ENCODE measurements around the gene IL36B.
A peak's percentile ranks its signal among the peaks of the same experiment; 100 is the strongest.

IL36B gene

GRCh38 chr2:113041871-113042270 is 10.8 kb downstream of the IL36B start:
- Mint-ChIP-seq H3K27ac (no peak overlapping the region), H3K36me3 (no peaks in the 10 kb centered on the region), H3K4me1 (peaks cover 4% of the 10 kb centered on the region), H3K9me3 (peaks cover 3% of the 10 kb centered on the region), H3K27me3 (peaks cover 22% of the 10 kb centered on the region), H3K4me3 (no peak overlapping the region)
- no peak for ATAC-seq

GRCh38 chr2:113039719-113040118 is 12.9 kb downstream of the IL36B start:
- Mint-ChIP-seq H3K36me3 (no peaks in the 10 kb centered on the region), H3K27me3 (peaks cover 33% of the 10 kb centered on the region), H3K4me1 (peaks cover 4% of the 10 kb centered on the region), H3K27ac (no peak overlapping the region), H3K4me3 (no peak overlapping the region), H3K9me3 (peaks cover 3% of the 10 kb centered on the region)
- no peak for ATAC-seq

- Mint-ChIP-seq H3K36me3 (no peaks in the 10 kb centered on the region), H3K4me1 (peaks cover 4% of the 10 kb centered on the region), H3K27me3 (peaks cover 33% of the 10 kb centered on the region), H3K27ac (no peak overlapping the region), H3K4me3 (no peak overlapping the region), H3K9me3 (peaks cover 3% of the 10 kb centered on the region)
- no peak for ATAC-seq
These were observed 13.5 kb downstream of the IL36B start for GRCh38 chr2:113039158-113039557.

DNA sequence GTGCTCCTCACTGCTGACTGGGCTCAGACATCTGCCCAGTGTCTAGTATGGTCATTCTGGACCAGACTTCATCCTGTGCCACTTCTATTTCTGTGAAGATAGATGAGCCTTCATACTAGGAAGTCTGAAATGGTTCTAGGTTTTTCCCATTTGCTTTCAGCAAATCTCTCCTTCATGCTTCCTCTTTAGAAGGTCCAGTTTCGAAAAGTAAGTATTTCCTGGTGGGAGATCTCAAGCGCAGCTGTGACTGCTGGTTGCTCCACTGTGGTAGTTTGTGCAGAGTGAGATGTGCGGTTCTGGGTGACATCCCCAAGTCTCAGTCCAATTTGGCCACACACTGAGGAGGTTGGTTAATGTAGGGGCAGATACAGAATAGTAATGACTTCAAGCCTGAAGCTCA is 14.4 kb downstream of the IL36B start:
- no peak overlapping the region for H3K4me3 Mint-ChIP-seq
- H3K9me3 Mint-ChIP-seq: peaks cover under 1% of the 10 kb centered on the region
- H3K27me3 Mint-ChIP-seq: peaks cover 33% of the 10 kb centered on the region
- peaks cover 4% of the 10 kb centered on the region for H3K4me1 Mint-ChIP-seq
- H3K27ac Mint-ChIP-seq: no peak overlapping the region
- ATAC-seq: no peak
- no peaks in the 10 kb centered on the region for H3K36me3 Mint-ChIP-seq

- Mint-ChIP-seq H3K27ac (no peak overlapping the region), H3K27me3 (peaks cover 33% of the 10 kb centered on the region), H3K4me1 (peaks cover 4% of the 10 kb centered on the region), H3K36me3 (no peaks in the 10 kb centered on the region), H3K4me3 (no peak overlapping the region), H3K9me3 (no peaks in the 10 kb centered on the region)
- ATAC-seq: no peak
These were observed 15.9 kb downstream of the IL36B start for GRCh38 chr2:113036763-113037162.

- Mint-ChIP-seq H3K27ac (no peak overlapping the region), H3K36me3 (no peaks in the 10 kb centered on the region), H3K4me1 (peaks cover 4% of the 10 kb centered on the region), H3K27me3 (peaks cover 41% of the 10 kb centered on the region), H3K4me3 (no peak overlapping the region), H3K9me3 (no peaks in the 10 kb centered on the region)
- no peak for ATAC-seq
These were observed 18.7 kb downstream of the IL36B start for GRCh38 chr2:113034016-113034415.

DNA sequence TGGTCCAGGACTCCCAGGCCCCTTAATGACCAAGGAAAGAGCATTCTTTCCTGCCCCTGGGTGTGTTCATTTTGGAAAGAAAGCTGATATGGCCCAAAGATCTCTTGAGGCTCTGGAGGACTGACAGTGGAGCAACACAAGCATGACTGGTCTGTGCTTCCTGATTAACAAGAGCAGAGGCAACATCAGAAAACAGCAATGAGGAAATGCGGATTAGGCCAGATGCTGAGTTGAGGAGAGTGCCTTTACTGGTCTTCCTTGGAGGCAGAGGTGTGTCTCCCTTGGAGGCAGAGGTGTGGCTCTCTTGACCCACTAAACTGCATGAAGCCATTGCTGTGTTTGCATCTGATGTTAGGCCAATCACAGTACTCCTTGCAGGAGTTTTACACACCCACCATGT is 19.9 kb downstream of the IL36B start:
- H3K27ac Mint-ChIP-seq: no peak overlapping the region
- no peaks in the 10 kb centered on the region for H3K36me3 Mint-ChIP-seq
- peaks cover 32% of the 10 kb centered on the region for H3K27me3 Mint-ChIP-seq
- no peak overlapping the region for H3K4me3 Mint-ChIP-seq
- no peak for ATAC-seq
- no peaks in the 10 kb centered on the region for H3K9me3 Mint-ChIP-seq
- H3K4me1 Mint-ChIP-seq: no peaks in the 10 kb centered on the region

DNA sequence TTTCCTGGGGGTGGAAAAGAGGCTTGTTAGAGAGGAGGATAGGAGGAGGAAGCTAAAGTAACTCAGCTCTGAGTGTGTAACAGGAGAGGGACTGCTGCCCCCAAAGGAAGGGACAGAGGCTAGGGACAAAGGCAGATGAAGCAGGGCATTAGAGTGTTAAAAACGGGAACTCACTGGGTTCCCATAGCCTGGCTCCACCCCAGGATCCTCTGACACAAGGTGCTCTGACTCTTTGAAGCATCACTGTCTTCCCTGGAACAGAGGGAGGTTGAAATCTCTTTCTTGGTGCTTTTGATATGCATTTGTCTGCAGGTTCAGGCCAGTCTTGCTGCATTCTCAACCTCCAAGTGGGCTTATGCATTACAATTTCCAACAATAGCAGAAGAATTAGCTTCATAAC is 24.6 kb downstream of the IL36B start:
- no peaks in the 10 kb centered on the region for H3K36me3 Mint-ChIP-seq
- ATAC-seq: no peak
- no peaks in the 10 kb centered on the region for H3K9me3 Mint-ChIP-seq

GRCh38 chr2:113027691-113028090 is 25.0 kb downstream of the IL36B start:
- Mint-ChIP-seq H3K36me3 (no peaks in the 10 kb centered on the region), H3K4me1 (peaks cover 10% of the 10 kb centered on the region), H3K9me3 (no peaks in the 10 kb centered on the region), H3K27ac (no peak overlapping the region), H3K4me3 (no peak overlapping the region), H3K27me3 (peaks cover 51% of the 10 kb centered on the region)
- no peak for ATAC-seq

More for the DNA sequence above, 24.6 kb downstream of the IL36B start:
- H3K27ac Mint-ChIP-seq: no peak overlapping the region
- no peak overlapping the region for H3K4me3 Mint-ChIP-seq
- H3K4me1 Mint-ChIP-seq: peaks cover 10% of the 10 kb centered on the region
- peaks cover 50% of the 10 kb centered on the region for H3K27me3 Mint-ChIP-seq

- no peak overlapping the region for H3K27ac Mint-ChIP-seq
- peak; percentile 88 for ATAC-seq
- H3K4me3 Mint-ChIP-seq: no peak overlapping the region
- no peaks in the 10 kb centered on the region for H3K9me3 Mint-ChIP-seq
- no peaks in the 10 kb centered on the region for H3K36me3 Mint-ChIP-seq
- H3K4me1 Mint-ChIP-seq: peaks cover 10% of the 10 kb centered on the region
- H3K27me3 Mint-ChIP-seq: peaks cover 56% of the 10 kb centered on the region
These were observed 26.9 kb downstream of the IL36B start for GRCh38 chr2:113025737-113026136.

GRCh38 chr2:113024764-113025163 is 27.9 kb downstream of the IL36B start:
- Mint-ChIP-seq H3K27ac (no peak overlapping the region), H3K4me1 (peaks cover 10% of the 10 kb centered on the region), H3K4me3 (no peak overlapping the region), H3K27me3 (peaks cover 52% of the 10 kb centered on the region), H3K9me3 (peaks cover 2% of the 10 kb centered on the region), H3K36me3 (peaks cover 3% of the 10 kb centered on the region)
- ATAC-seq: no peak

- H3K27me3 Mint-ChIP-seq: peaks cover 64% of the 10 kb centered on the region
- ATAC-seq: peak; percentile 55
- H3K4me3 Mint-ChIP-seq: no peak overlapping the region
- no peak overlapping the region for H3K27ac Mint-ChIP-seq
- H3K9me3 Mint-ChIP-seq: peaks cover 17% of the 10 kb centered on the region
- peaks cover 19% of the 10 kb centered on the region for H3K36me3 Mint-ChIP-seq
- H3K4me1 Mint-ChIP-seq: peaks cover 10% of the 10 kb centered on the region
These were observed 31.4 kb downstream of the IL36B start for GRCh38 chr2:113021312-113021711.

DNA sequence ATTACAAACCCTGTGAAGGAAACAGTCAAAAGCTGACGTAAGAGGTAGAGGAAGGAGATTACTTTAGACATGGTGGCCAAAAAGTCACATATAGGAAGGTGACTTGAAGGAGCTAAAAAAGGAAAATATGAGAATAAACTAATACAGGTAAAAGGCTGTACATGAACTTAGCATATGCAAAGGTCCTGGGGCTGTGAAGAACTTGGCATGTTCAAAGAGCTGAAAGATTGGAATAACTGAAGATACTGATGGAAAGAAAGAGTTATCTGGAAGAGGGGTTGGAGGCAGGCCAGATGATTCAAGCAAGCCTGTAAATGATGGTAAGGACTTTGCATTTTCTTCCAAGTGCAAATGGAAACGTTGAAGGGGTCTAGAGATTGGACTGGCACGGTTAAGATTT is 34.2 kb downstream of the IL36B start:
- H3K36me3 Mint-ChIP-seq: peaks cover 19% of the 10 kb centered on the region
- peaks cover 63% of the 10 kb centered on the region for H3K27me3 Mint-ChIP-seq
- H3K4me3 Mint-ChIP-seq: no peak overlapping the region
- no peak overlapping the region for H3K27ac Mint-ChIP-seq
- no peaks in the 10 kb centered on the region for H3K4me1 Mint-ChIP-seq
- no peak for ATAC-seq
- H3K9me3 Mint-ChIP-seq: peaks cover 17% of the 10 kb centered on the region

DNA sequence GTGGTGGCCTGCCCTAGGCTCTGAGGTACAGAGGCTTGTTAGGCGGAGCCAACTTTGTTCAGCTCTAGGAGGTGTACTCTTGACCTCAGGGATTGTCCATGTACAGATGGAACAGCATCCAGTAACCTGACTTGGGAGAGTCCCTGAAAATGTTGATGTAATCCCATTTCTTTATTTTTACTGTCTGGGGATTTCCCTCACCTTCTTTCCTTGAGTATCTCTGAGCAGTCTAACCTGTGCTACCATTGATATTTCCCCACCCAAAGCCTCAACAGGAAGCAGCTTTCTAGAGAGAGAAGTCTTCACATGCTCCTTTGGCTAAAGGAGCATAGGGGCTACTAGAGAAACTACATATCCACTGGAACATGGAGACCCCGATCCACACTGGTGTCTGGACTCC is 37.0 kb downstream of the IL36B start:
- no peak overlapping the region for H3K4me3 Mint-ChIP-seq
- peaks cover 19% of the 10 kb centered on the region for H3K36me3 Mint-ChIP-seq
- peaks cover 17% of the 10 kb centered on the region for H3K9me3 Mint-ChIP-seq
- no peaks in the 10 kb centered on the region for H3K4me1 Mint-ChIP-seq
- H3K27me3 Mint-ChIP-seq: peaks cover 78% of the 10 kb centered on the region
- no peak overlapping the region for H3K27ac Mint-ChIP-seq
- no peak for ATAC-seq

DNA sequence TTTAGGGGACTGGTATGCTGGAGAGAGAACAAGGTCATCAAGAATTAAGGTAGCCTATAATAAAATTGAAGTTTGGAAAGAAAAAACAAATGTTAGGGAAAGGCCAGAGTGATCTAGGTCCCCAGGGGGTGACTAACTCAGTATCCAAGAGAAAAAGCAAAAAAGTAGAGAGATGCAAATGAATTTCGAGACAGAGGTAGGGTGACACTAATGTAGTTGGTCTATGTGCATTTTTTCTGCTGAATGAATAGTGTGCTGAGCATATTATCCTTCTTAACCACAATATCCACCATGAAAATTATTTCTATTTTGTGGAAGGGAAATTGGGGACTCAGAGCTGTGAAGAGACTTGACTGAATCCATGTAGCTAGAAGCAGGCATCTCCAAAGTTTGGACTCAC is 37.6 kb downstream of the IL36B start:
- Mint-ChIP-seq H3K4me3 (no peak overlapping the region), H3K27me3 (peaks cover 83% of the 10 kb centered on the region), H3K27ac (no peak overlapping the region), H3K4me1 (no peaks in the 10 kb centered on the region), H3K9me3 (peaks cover 17% of the 10 kb centered on the region), H3K36me3 (peaks cover 19% of the 10 kb centered on the region)
- ATAC-seq: no peak

- H3K36me3 Mint-ChIP-seq: peaks cover 12% of the 10 kb centered on the region
- no peak overlapping the region for H3K27ac Mint-ChIP-seq
- no peaks in the 10 kb centered on the region for H3K4me1 Mint-ChIP-seq
- ATAC-seq: no peak
- no peak overlapping the region for H3K4me3 Mint-ChIP-seq
- H3K9me3 Mint-ChIP-seq: peaks cover 11% of the 10 kb centered on the region
- H3K27me3 Mint-ChIP-seq: peaks cover 77% of the 10 kb centered on the region
These were observed 38.6 kb downstream of the IL36B start for GRCh38 chr2:113014067-113014466.

GRCh38 chr2:113013336-113013661 is 39.4 kb downstream of the IL36B start:
- Mint-ChIP-seq H3K9me3 (peaks cover 4% of the 10 kb centered on the region), H3K27me3 (peaks cover 69% of the 10 kb centered on the region), H3K36me3 (peaks cover 6% of the 10 kb centered on the region), H3K4me1 (no peaks in the 10 kb centered on the region), H3K27ac (no peak overlapping the region), H3K4me3 (no peak overlapping the region)
- no peak for ATAC-seq
